SK-N-SH (cell line): ENCODE results near the gene VEGFB. TPM values are rescaled to one million over a fixed set of nuclear protein-coding genes. Genes with fewer than 3 reads are reported as not detected.

Experiments used
- CTCF ChIA-PET: fragments of 300-600, 350-600 bp; formaldehyde crosslinking; extraction: SDS; loops from one replicate; lab custom pipeline; 2021; lab: Yijun Ruan, JAX
- POLR2A ChIA-PET: fragments of 350-600 bp; sonication (Branson Sonifier 250); formaldehyde crosslinking; extraction: SDS; loops from one replicate; lab custom pipeline; 2020; ENCODE audit warnings: antibody characterized with exemption, inconsistent platforms; lab: Yijun Ruan, JAX
- DNase-seq: peaks from one replicate; pipeline ENCODE4 v3.0.0; 2012
- H2AFZ ChIP-seq: fragments of 200-600 bp; sonication (generic); 2 replicates; pipeline ENCODE4 v1.8.1; 2016; ENCODE audit warnings: antibody characterized with exemption, mild to moderate bottlenecking, low read depth
- H3F3A ChIP-seq: fragments of 200-600 bp; sonication (generic); replicated peaks from 2 replicates; pipeline ENCODE3; 2016; ENCODE audit warnings: antibody characterized with exemption, mild to moderate bottlenecking; ENCODE audit not compliant: insufficient read depth
- H3K27ac ChIP-seq, 2 experiments: fragments of 200-500 bp in 1 of 2; fragments of 200-600 bp in 1 of 2; sonication (Bioruptor generic) in 1 of 2; sonication (generic), shearing (Covaris generic) in 1 of 2; 2 replicates each; pipeline versions ENCODE4 v1.5.1 to v1.6.1; 2014 to 2016; ENCODE audit warnings: low read depth in 2 of 2, inconsistent platforms in 1 of 2, low read length in 1 of 2, mild to moderate bottlenecking in 1 of 2, mixed read lengths in 1 of 2
- H3K27me3 ChIP-seq: fragments of 200-600 bp; sonication (generic), shearing (Covaris generic); 2 replicates; pipeline ENCODE4 v1.6.1; 2016; ENCODE audit warnings: mixed run types; ENCODE audit not compliant: insufficient read depth
- H3K36me3 ChIP-seq, 2 experiments: fragments of 200-500 bp in 1 of 2; fragments of 200-600 bp in 1 of 2; sonication (Bioruptor generic) in 1 of 2; sonication (generic) in 1 of 2; replicated peaks in 1 of 2; 2 replicates each; pipeline versions ENCODE3 to v1.5.1; 2014 to 2016; ENCODE audit warnings: low read length in 1 of 2, mild to moderate bottlenecking in 1 of 2; ENCODE audit not compliant: insufficient read depth in 2 of 2, control insufficient read depth in 1 of 2
- H3K4me1 ChIP-seq, 2 experiments: fragments of 200-500 bp in 1 of 2; fragments of 200-600 bp in 1 of 2; sonication (Bioruptor generic) in 1 of 2; sonication (generic), shearing (Covaris generic) in 1 of 2; 2 replicates each; pipeline versions ENCODE4 v1.5.1 to v1.6.1; 2014 to 2016; ENCODE audit warnings: low read depth in 1 of 2, low read length in 1 of 2, mixed run types in 1 of 2; ENCODE audit not compliant: insufficient read depth in 2 of 2, control insufficient read depth in 1 of 2
- H3K4me2 ChIP-seq: fragments of 200-600 bp; sonication (generic), shearing (Covaris generic); 2 replicates; pipeline ENCODE4 v1.6.1; 2017; ENCODE audit warnings: mixed run types
- H3K4me3 ChIP-seq, 2 experiments: fragments of 200-500 bp in 1 of 2; fragments of 200-600 bp in 1 of 2; sonication (Bioruptor generic) in 1 of 2; sonication (generic), shearing (Covaris generic) in 1 of 2; 2 replicates each; pipeline versions ENCODE4 v1.5.1 to v1.8.1; 2014 to 2016; ENCODE audit warnings: low read depth in 2 of 2, inconsistent platforms in 1 of 2, low read length in 1 of 2, mild to moderate bottlenecking in 1 of 2, mixed read lengths in 1 of 2, moderate library complexity in 1 of 2
- H3K79me2 ChIP-seq: fragments of 200-600 bp; sonication (generic); 2 replicates; pipeline ENCODE4 v1.8.1; 2017; ENCODE audit warnings: mild to moderate bottlenecking; ENCODE audit not compliant: insufficient read depth
- H3K9ac ChIP-seq: fragments of 200-600 bp; sonication (generic); 2 replicates; pipeline ENCODE4 v1.6.1; 2017; ENCODE audit warnings: mixed run types
- H3K9me2 ChIP-seq: fragments of 200-600 bp; sonication (generic); 2 replicates; pipeline ENCODE4 v1.6.1; 2017; ENCODE audit warnings: mixed run types
- H3K9me3 ChIP-seq: fragments of 200-600 bp; sonication (generic); 2 replicates; pipeline ENCODE4 v1.6.1; 2017; ENCODE audit warnings: mixed run types, mild to moderate bottlenecking, moderate library complexity
- H4K20me1 ChIP-seq: fragments of 200-600 bp; sonication (generic); 2 replicates; pipeline ENCODE4 v1.6.1; 2017; ENCODE audit warnings: mild to moderate bottlenecking, mixed run types; ENCODE audit not compliant: insufficient read depth
- CHD2 ChIP-seq: fragments of 150-350 bp; IDR thresholded peaks from 2 replicates; pipeline ENCODE4 v1.6.1; 2018; ENCODE audit warnings: low read length; ENCODE audit not compliant: partially characterized antibody
- EP300 ChIP-seq, 2 experiments: IDR thresholded peaks; 2 replicates each; pipeline versions ENCODE4 v1.4.0 to v1.6.1; 2012; ENCODE audit warnings: borderline replicate concordance in 1 of 2, low read depth in 1 of 2, low read length in 1 of 2
- EZH2phosphoT487 ChIP-seq: fragments of 200-600 bp; sonication (generic); IDR thresholded peaks from 2 replicates; pipeline ENCODE4 v1.6.1; 2017; ENCODE audit warnings: low read depth, mixed run types, mild to moderate bottlenecking, antibody characterized with exemption, moderate library complexity, borderline replicate concordance
- FOXJ3 ChIP-seq: sonication (generic); formaldehyde crosslinking; IDR thresholded peaks from 2 replicates; pipeline ENCODE4 v1.5.1; 2020; ENCODE audit warnings: mild to moderate bottlenecking, missing genetic modification reagents
- GATA2 ChIP-seq: sonication (generic); formaldehyde crosslinking; IDR thresholded peaks from 2 replicates; pipeline ENCODE4 v1.5.0; 2020; ENCODE audit warnings: mild to moderate bottlenecking, missing genetic modification reagents
- NFIC ChIP-seq: IDR thresholded peaks from 2 replicates; pipeline ENCODE4 v1.4.0; 2012; ENCODE audit warnings: borderline replicate concordance
- NRF1 ChIP-seq: IDR thresholded peaks from 2 replicates; pipeline ENCODE4 v1.6.1; 2012; ENCODE audit warnings: low read depth, mild to moderate bottlenecking, low read length
- RAD21 ChIP-seq: IDR thresholded peaks from 2 replicates; pipeline ENCODE4 v1.6.1; 2012; ENCODE audit warnings: mild to moderate bottlenecking, low read length
- TAF1 ChIP-seq: IDR thresholded peaks from 2 replicates; pipeline ENCODE4 v1.6.1; 2012; ENCODE audit warnings: low read depth, mild to moderate bottlenecking, low read length, moderate library complexity, borderline replicate concordance
- TCF12 ChIP-seq: IDR thresholded peaks from 2 replicates; pipeline ENCODE4 v1.4.0; 2012
- YY1 ChIP-seq: IDR thresholded peaks from 2 replicates; pipeline ENCODE4 v1.4.0; 2012; ENCODE audit warnings: low read depth, mild to moderate bottlenecking
- WGBS: methylation state at CpG from one replicate; pipeline ENCODE4 v1.1.6; 2017; ENCODE audit warnings: low lambda C conversion rate; 5-methylcytosine and 5-hydroxymethylcytosine counted together
- polyA plus RNA-seq, 3 experiments: library from polyadenylated mRNA; depleted of rRNA; stranded (reverse); fragments of >200 nt; gene quantifications; 2 replicates each; pipeline ENCODE4 v1.2.3, GENCODE V29; 2012
- TF ChIP-seq, protein P1 (sequence below): IDR thresholded peaks from 2 replicates; pipeline ENCODE4 v1.4.0; 2012; ENCODE audit warnings: low read depth, borderline replicate concordance

VEGFB gene
- polyA plus RNA-seq, 1 of the 3 experiments (the other 2 are of a cell fraction), result 29.9 TPM

DNA sequence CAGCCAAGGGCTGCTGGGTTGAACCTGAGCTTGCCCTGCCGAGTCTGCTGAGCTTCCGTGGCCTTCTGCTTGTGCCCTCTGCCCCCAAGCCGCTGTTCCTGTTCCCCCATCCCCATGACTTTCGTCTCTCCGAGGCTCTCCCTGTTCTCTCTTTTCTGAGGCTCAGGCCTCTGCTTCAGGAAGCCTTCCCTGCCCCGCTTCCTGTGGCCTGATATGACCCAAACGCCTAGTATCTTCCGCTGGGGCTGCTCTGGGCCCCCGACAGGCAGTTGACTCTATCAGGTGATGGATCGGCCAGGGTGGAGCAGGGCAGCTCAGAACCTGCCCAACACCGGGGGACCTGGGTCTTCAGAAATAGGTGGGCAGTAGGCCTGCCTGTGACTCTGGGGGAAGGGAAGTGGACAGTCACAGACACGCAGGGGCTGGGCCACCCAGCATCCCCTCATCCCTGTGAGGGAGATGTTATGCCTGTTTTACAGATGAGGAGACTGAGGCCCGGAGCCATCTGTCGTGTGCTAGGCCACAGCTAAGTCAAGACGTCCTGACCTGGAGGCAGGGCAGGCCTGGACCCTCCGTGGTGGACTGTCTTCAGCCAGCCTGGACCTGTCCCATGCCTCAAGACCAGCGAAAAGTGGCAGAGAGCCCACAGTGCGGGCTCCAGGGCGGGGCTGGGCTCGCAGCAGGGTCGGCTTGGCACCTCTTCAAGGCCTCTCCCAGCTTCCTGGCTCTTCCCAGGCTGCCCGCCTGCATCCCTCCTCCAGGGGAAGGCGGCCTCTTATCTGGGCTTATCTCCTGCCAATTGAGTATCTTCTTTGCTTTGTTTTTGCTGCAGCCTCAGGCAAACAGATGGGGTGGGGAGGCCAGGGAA is 33.9 kb downstream of the VEGFB start:
- WGBS, result 74% methylated on average over 16 of the region's 23 CpGs
- H3K27me3 ChIP-seq, result no peaks in the 10 kb centered on the region
- peaks cover 40% of the 10 kb centered on the region for H3F3A ChIP-seq
- peaks cover 12 to 55% of the 10 kb centered on the region in 2 experiments; a peak in 3 of 4 replicates for H3K4me1 ChIP-seq
- H3K27ac ChIP-seq, result peak overlapping the region; percentile 88 to 97
- peak overlapping the region; percentile 89 for H3K4me2 ChIP-seq
- ChIA-PET POLR2A (interaction anchor here (0.9 to 6.5 kb wide), 8 partner anchors 11 to 64 kb away, joined by 3 to 112 read pairs (median 3); partner anchors contain the start of genes BAD, ESRRA, FKBP2 and NUDT22), CTCF (interaction anchor here (0.6 to 6.9 kb wide), 11 partner anchors 10 to 376 kb away, joined by 3 to 89 read pairs (median 4); partner anchors contain the start of genes ESRRA, KCNK4, PLCB3 and PRDX5)
- H3K4me3 ChIP-seq, result peak overlapping the region in 1 of 2 experiments; percentile 60; a peak in 2 of 4 replicates
- DNase-seq, result peak; percentile 77
- H3K9me2 ChIP-seq, result no peaks in the 10 kb centered on the region
- H3K36me3 ChIP-seq, result peaks cover 15 to 20% of the 10 kb centered on the region in 2 experiments
- H4K20me1 ChIP-seq, result no peaks in the 10 kb centered on the region
- no peak overlapping the region for H2AFZ ChIP-seq
- no peaks in the 10 kb centered on the region for H3K9me3 ChIP-seq
- H3K79me2 ChIP-seq, result peaks cover 19% of the 10 kb centered on the region
- TF ChIP-seq YY1, result no peak
- TF ChIP-seq CHD2, result peak; percentile 6
- TF ChIP-seq GATA2 (CRISPR knock-in tag), result peak; percentile 90
- peak; percentile 17; the same call in 1 of the 2 replicates for TF ChIP-seq RAD21
- TF ChIP-seq FOXJ3 (CRISPR knock-in tag), result peak; percentile 81; the same call in 1 of the 2 replicates
- 0 out of 2 replicates have a peak, but pooled peaks have one; percentile 2 for TF ChIP-seq TAF1
- TF ChIP-seq NFIC, result peak; percentile 55
- TF ChIP-seq EZH2phosphoT487, result no peak
- peak in 1 of 2 experiments; percentile 52; a peak in 1 of 4 replicates for TF ChIP-seq EP300 (IDR thresholded peaks at IDR 0.05; ENCODE audit: borderline replicate concordance in 1 of 2, low read depth in 1 of 2, low read length in 1 of 2)
- TF ChIP-seq TCF12, result no peak
- TF ChIP-seq, protein P1, sequence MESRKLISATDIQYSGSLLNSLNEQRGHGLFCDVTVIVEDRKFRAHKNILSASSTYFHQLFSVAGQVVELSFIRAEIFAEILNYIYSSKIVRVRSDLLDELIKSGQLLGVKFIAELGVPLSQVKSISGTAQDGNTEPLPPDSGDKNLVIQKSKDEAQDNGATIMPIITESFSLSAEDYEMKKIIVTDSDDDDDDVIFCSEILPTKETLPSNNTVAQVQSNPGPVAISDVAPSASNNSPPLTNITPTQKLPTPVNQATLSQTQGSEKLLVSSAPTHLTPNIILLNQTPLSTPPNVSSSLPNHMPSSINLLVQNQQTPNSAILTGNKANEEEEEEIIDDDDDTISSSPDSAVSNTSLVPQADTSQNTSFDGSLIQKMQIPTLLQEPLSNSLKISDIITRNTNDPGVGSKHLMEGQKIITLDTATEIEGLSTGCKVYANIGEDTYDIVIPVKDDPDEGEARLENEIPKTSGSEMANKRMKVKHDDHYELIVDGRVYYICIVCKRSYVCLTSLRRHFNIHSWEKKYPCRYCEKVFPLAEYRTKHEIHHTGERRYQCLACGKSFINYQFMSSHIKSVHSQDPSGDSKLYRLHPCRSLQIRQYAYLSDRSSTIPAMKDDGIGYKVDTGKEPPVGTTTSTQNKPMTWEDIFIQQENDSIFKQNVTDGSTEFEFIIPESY, result no peak
- TF ChIP-seq NRF1, result no peak
- H3K9ac ChIP-seq, result peak overlapping the region; percentile 63
